HK-2 (cell line): ENCODE results near the gene LENG9.
"Not testable (repeated sequence)": the region's sequence is repeated elsewhere in the genome, so short reads cannot be mapped to it uniquely, and the experiment has no call there.

Experiments
- DNase-seq: peaks from one replicate; pipeline ENCODE4 v3.0.0-alpha.2; 2018; ENCODE audit not compliant: unreplicated experiment

The LENG9 gene

GRCh38 chr19:54459282-54460229 is 4.0 kb downstream of the LENG9 start:
- DNase-seq, result no peak

DNA sequence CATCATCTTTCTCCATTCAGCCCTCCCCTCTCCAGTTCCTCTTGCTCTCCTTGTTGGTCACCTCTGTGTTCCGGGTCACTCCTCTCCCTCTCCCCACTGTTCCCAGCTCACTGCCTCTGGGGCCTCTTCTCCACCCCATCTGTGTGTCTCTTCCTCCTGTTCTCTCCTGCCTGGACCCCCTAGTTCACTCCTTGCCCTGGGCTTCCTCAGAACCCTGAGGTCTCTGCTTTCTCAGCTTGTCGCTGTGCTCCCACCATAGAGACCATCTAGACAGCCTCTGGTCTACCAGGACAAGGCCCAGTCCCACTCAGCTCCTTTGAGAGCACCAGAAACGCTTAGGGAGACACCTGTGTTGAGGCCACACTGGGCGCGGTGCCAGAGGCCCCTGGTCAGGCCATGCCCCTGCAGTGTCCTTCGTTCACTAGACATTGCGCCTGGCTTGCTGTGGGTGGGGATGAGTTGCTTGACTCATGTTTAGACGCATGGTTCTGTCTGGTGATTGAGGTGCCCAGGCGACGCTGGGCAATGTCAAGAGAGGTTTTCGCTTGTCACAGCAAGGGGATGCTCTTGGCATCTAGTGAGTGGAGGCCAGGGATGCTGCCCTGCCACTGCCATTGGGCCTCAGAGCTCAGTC is 4.8 kb downstream of the LENG9 start:
- no peak for DNase-seq

GRCh38 chr19:54457773-54458647 is 5.6 kb downstream of the LENG9 start:
- no peak for DNase-seq

- DNase-seq, result no peak
Observed at GRCh38 chr19:54456423-54457373, 6.9 kb downstream of the LENG9 start.

- no peak for DNase-seq
Observed at GRCh38 chr19:54455786-54456422, 7.7 kb downstream of the LENG9 start.

DNA sequence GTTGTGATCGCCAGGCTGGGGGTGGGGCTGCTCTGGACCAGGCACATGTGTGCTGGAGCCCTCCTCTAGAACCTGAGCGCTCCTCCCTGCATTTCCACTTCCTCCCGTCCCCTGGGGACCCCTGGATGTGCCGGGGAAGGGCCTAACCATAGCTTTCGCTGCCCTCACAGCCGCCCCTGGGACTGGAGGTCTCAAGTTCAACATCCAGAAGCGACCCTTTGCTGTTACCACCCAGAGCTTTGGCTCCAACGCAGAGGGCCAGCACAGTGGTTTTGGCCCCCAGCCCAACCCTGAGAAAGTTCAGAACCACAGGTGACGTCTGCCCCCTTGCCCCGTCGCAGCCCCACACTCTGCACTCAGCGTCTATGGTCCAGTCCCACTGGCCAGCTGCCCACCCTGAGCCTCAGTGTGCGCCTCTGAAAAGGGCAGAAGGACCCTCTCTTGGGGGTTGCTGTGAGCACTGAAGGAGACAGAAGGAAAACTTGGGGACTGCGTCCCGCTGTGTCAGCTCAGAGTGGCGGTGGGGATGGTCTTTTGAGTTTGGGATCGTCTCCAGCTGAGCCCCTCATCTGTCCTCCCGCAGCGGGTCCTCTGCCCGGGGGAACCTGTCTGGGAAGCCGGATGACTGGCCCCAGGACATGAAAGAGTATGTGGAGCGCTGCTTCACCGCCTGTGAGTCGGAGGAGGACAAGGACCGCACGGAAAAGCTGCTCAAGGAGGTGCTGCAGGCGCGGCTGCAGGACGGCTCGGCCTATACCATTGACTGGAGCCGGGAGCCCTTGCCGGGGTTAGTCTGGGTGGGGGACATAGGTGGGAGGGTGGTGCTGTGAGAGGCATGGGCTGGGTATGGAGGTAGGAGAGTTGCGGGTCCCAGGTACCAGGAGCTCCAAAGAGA is 8.6 kb downstream of the LENG9 start:
- no peak for DNase-seq

DNA sequence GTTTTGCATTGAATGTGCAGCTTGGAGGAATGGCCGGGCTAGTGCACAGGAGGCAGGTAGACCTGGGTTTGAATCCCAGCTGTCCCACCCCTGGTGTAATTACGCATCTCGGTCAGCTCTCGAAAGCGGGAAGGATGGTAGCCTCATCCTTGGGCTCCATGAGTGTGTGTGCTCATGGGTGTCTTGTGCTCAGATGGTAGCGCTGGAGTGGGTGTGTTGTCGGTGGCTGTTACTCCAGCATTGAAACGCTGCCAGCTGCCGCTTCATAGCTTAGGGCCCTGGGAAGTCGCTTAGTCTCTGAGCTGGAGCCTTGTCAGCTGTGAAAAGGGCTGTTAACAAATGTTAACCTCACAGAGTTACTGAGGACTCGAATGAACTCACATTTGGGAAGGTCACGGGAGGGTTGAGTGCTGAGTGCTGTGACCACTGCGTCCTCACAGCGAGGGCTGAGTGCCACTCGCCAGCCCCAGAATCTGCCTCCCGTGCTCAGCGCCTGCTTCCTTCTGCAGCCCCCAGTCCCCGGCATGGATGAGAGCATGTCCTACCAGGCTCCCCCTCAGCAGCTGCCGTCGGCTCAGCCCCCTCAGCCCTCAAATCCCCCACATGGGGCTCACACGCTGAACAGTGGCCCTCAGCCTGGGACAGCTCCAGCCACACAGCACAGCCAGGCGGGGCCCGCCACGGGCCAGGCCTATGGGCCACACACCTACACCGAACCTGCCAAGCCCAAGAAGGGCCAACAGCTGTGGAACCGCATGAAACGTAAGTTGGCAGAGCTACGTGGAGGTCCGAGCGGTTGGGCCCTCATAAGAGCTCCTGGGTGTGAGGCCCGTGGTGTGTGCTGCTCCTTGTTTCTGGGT is 9.4 kb downstream of the LENG9 start:
- DNase-seq, result no peak

GRCh38 chr19:54452626-54453025 is 11.0 kb downstream of the LENG9 start:
- DNase-seq, result no peak

GRCh38 chr19:54451997-54452396 is 11.6 kb downstream of the LENG9 start:
- no peak for DNase-seq

DNA sequence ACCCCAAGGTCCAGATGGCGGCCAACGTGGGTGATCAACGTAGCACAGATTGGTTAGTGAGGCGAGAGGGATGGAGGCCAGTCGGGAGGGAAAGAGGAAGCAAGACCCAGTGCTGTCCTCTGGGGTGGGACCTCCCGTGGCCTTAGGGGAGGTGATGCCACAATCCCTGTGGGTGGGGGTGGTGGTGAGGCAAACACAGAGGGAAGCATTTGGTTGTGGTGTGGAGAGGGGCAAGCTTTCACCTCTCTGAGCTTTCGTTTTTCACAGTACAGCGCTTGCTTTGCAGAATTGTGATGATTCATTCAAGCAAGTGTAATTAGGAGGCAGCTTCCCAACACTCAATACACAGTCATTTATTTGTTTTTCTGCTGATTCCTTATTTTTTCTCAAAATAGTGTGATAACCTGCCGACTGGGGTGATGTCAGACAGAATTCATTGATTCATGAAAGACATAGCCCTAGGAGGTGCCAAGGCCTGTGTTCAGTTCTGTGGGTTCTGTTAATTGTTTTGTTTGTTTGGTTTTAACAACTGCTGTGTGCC is 12.2 kb downstream of the LENG9 start:
- DNase-seq, result no peak

- no peak for DNase-seq
Observed at GRCh38 chr19:54449701-54450069, 13.9 kb downstream of the LENG9 start.

DNA sequence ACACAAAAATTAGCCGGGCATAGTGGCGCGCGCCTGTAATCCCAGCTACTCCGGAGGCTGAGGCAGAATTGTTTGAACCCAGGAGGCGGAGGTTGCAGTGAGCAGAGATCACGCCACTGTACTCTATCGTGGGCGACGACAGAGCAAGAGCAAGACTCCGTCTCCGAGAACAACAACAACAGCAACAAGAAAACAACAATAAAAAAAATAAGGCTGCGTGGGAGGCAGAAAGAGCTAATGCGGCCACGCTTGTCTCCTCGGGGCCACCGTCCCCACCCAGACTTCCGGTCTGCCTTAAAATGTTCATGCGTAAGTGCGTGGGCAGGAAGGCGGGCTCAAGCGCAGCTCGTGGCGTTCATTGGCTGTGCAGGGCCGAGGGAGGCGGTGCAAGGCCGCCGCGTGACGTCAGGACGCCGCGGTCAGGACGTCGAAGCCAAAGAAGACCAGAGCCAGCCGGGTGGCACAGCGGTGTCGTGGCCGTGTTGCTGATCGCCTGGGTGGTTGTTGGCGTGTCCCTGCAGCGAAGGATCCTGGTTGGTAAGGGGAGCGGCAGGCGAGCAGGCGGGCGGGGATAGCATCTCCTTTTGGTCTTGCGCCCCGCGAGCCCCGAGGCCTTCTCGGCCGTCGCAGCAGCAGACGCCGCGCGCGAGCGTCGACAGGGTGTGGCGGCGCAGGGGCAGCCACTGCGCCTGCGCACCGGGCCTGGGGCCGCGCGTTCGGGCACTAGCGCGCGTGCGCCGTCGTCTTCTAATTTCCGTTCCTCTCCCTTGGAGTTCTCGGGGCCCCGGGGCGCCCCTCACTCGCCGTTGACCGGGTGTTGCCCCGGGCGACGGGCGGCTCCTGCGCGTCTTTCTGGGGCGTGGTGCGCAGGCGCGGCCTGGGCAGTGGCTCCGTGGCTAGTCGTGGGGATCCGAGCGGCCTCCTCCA is 14.5 kb downstream of the LENG9 start, which contains the start of gene LENG8:
LENG8 (plus strand) TSS at position 426 of the 927 bp plus-strand sequence. CDS start 2,146 bp downstream, outside the sequence.
- DNase-seq, result peak; percentile 99

DNA sequence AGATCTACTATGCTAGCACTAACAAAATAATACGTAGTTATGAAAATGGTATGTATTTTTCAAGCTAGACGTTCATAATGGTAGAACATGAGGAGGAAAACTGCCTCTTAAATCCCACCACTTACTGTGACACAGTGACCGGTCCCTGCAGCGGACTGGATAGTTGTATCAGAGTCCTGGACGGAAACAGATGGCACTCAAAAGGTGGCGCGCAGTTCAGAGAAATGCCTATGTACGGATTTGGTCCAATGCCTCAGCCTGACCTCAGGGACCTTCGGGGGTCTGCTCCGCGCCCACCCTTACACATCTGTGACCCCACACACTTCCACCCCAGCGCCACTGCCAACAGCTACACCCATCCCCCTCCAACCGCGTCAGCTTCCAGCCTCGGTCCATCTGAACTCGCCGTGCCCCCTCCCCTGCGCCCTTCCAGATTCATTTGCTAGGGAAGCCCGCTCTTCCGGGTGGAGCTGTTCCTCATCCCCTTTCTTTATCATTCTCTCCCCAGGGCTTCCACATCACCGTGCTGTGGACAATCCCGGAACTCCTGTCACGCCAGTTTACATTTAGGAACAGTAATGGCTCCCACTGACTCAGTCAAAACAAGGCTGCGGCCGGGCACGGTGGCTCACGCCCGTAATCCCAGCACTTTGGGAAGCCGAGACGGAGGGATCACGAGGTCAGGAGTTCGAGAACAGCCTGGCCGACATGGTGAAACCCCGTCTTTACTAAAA is 15.4 kb downstream of the LENG9 start:
- DNase-seq, result peak; percentile 71

DNA sequence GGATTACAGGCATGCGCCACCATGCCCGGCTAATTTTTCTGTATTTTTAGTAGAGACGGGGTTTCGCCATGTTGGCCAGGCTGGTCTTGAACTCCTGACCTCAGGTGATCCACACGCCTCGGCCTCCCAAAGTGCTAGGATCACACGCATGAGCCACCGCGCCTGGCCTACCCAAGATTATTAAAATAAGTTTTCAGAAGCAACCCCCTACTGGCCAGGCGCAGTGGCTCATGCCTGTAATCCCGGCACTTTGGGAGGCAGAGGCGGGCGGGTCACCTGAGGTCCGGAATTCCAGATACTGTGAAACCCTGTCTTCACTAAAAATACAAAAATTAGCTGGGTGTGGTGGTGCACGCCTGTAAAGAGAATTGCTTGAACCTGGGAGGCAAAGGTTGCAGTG is 17.2 kb downstream of the LENG9 start:
- not testable (repeated sequence) for DNase-seq

- no peak for DNase-seq
Observed at GRCh38 chr19:54444737-54445136, 18.8 kb downstream of the LENG9 start.

GRCh38 chr19:54440641-54441040 is 22.9 kb downstream of the LENG9 start:
- DNase-seq, result no peak
